ENCODE measurements around the gene ASCL5.

DNA sequence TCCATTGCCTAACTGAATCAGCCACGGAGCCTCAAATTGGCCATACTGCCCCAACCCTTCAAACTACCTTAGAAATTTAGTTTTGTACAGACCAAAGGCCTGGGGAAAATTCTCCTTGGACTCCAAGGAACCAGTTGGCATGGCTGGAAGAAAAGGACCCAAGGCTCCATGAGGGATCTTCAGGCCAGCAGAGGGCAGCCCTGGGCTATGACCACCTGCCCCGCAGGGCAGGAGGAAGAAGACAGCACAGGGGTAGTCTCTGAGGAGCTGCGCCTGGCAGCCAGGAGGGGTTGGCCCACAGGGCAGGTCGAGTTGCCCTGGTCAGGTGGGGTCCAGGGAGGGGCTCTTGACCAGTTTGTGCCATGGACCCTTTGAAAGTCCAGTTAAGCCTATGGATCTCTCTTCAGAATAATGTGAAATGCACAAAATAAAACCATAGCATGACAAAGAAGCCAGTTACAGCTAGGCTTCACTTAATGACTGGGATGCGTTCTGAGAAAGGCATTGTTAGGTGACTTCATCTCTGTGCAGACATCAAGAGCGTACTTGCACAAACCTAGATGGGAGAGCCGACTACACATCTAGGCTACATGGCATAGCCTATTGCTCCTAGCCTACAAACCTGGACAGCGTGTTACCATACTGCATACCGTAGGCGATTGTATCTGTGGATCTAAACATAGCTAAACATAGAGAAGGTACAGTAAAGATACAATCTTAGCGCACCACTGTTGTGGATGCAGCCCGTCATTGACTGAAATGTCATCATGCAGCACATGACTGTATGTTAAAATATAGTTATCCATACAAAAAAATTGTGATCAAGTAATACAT, 40.9 kb downstream of the ASCL5 start:
- TF ChIP-seq SUZ12 (IDR thresholded peaks at IDR 0.05; ENCODE audit: extremely low read depth, insufficient read depth, insufficient read length) = no peak
- TF ChIP-seq ZNF274 (IDR thresholded peaks at IDR 0.05; ENCODE audit: low read depth, low read length) = no peak
